Ovary (tissue), 3 donors: Measurements from ENCODE around the gene LYPLA2.
"Not testable (repeated sequence)": the region's sequence is repeated elsewhere in the genome, so short reads cannot be mapped to it uniquely, and the experiment has no call there.

Experiments used
- POLR2A ChIP-seq: fragments of 450-650 bp; IDR thresholded peaks from one replicate; pipeline ENCODE4 v1.6.1; 2017; ENCODE audit warnings: antibody characterized with exemption, mild to moderate bottlenecking, moderate library complexity
- TF ChIP-seq, protein P1 (sequence below), 3 donors: fragments of 450-650 bp in 2 of 3; fragments of 200-600 bp in 1 of 3; IDR thresholded peaks; one replicate each; pipeline versions ENCODE4 v1.5.1 to v1.8.0; 2016 to 2022; ENCODE audit warnings: antibody characterized with exemption in 3 of 3, mild to moderate bottlenecking in 1 of 3
- donor health status: DM: no; HTN: no; CAD: no.

DNA sequence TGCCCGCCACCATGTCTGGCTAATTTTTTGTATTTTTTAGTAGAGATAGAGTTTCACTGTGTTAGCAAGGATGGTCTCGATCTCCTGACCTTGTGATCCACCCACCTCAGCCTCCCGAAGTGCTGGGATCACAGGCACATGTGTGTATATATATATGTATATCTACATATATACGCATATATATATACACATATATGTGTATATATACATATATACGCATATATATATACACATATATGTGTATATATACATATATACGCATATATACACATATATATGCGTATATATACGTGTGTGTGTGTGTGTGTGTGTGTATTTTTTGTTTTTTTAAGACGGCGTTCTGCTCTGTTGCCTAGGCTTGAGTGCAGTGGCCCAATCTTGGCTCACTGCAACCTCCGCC, 7.8 kb upstream of the LYPLA2 start:
- TF ChIP-seq, protein P1, sequence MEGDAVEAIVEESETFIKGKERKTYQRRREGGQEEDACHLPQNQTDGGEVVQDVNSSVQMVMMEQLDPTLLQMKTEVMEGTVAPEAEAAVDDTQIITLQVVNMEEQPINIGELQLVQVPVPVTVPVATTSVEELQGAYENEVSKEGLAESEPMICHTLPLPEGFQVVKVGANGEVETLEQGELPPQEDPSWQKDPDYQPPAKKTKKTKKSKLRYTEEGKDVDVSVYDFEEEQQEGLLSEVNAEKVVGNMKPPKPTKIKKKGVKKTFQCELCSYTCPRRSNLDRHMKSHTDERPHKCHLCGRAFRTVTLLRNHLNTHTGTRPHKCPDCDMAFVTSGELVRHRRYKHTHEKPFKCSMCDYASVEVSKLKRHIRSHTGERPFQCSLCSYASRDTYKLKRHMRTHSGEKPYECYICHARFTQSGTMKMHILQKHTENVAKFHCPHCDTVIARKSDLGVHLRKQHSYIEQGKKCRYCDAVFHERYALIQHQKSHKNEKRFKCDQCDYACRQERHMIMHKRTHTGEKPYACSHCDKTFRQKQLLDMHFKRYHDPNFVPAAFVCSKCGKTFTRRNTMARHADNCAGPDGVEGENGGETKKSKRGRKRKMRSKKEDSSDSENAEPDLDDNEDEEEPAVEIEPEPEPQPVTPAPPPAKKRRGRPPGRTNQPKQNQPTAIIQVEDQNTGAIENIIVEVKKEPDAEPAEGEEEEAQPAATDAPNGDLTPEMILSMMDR (IDR thresholded peaks at IDR 0.05), result not testable (repeated sequence)
- not testable (repeated sequence) for TF ChIP-seq POLR2A
